HG03469 (cell line): ENCODE measurements around the gene EID3.
"Not testable (repeated sequence)": the region's sequence is repeated elsewhere in the genome, so short reads cannot be mapped to it uniquely, and the experiment has no call there.

Experiments used
- ATAC-seq: cut with Tn5 transposase; IDR thresholded peaks from one replicate; pipeline ENCODE4 v1.9.1; 2021; ENCODE audit warnings: mild to moderate bottlenecking, moderate library complexity, moderate number of reproducible peaks; ENCODE audit not compliant: unreplicated experiment

Gene EID3

GRCh38 chr12:104310751-104311633 lies 7.5 kb downstream of the EID3 start:
- no peak for ATAC-seq

- ATAC-seq, result no peak
Measured at GRCh38 chr12:104312202-104312601, 8.7 kb downstream of the EID3 start.

- no peak for ATAC-seq
Measured at GRCh38 chr12:104312654-104313053, 9.1 kb downstream of the EID3 start.

GRCh38 chr12:104313568-104314241 lies 10.2 kb downstream of the EID3 start:
- ATAC-seq, result no peak

- no peak for ATAC-seq
Measured at GRCh38 chr12:104314242-104314614, 10.7 kb downstream of the EID3 start.

- no peak for ATAC-seq
Measured at GRCh38 chr12:104315326-104316224, 12.0 kb downstream of the EID3 start.

- ATAC-seq, result no peak
Measured at GRCh38 chr12:104316936-104317335, 13.4 kb downstream of the EID3 start.

GRCh38 chr12:104317538-104318210 lies 14.1 kb downstream of the EID3 start:
- ATAC-seq, result no peak

GRCh38 chr12:104319028-104319427 lies 15.5 kb downstream of the EID3 start:
- no peak for ATAC-seq

- ATAC-seq, result no peak
Measured at GRCh38 chr12:104319918-104320626, 16.5 kb downstream of the EID3 start.

GRCh38 chr12:104320627-104321024 lies 17.1 kb downstream of the EID3 start:
- ATAC-seq, result no peak

GRCh38 chr12:104321949-104322348 lies 18.4 kb downstream of the EID3 start:
- ATAC-seq, result no peak

- not testable (repeated sequence) for ATAC-seq
Measured at GRCh38 chr12:104322533-104322932, 19.0 kb downstream of the EID3 start.

- no peak for ATAC-seq
Measured at GRCh38 chr12:104323899-104324298, 20.4 kb downstream of the EID3 start.

GRCh38 chr12:104328278-104328677 lies 24.7 kb downstream of the EID3 start:
- not testable (repeated sequence) for ATAC-seq

- ATAC-seq, result no peak
Measured at GRCh38 chr12:104328790-104329189, 25.3 kb downstream of the EID3 start.

GRCh38 chr12:104329707-104330532 lies 26.4 kb downstream of the EID3 start:
- ATAC-seq, result no peak

GRCh38 chr12:104331376-104331775 lies 27.8 kb downstream of the EID3 start:
- no peak for ATAC-seq

GRCh38 chr12:104332273-104332672 lies 28.7 kb downstream of the EID3 start:
- not testable (repeated sequence) for ATAC-seq
